Kidney (tissue), 14 donors: Measurements from ENCODE around the gene RTKN2. TPM values are rescaled to one million over a fixed set of nuclear protein-coding genes. Genes with fewer than 3 reads are reported as not detected.

Source experiments
- DNase-seq, 5 donors: peaks; one replicate each; pipeline ENCODE4 v3.0.0-alpha.2; 2013 to 2020
- FAIRE-seq: peaks from 2 replicates; lab custom pipeline; 2012; peaks lifted over from hg19 to GRCh38; lab: Jason Lieb, UNC
- H3K27ac ChIP-seq, 2 donors: one replicate each; pipeline ENCODE4 v1.7.0; 2013; ENCODE audit warnings: low read depth in 2 of 2, low read length in 2 of 2, inconsistent platforms in 1 of 2
- H3K27me3 ChIP-seq: one replicate; pipeline ENCODE4 v1.7.1; 2013; ENCODE audit warnings: low read length, inconsistent platforms; ENCODE audit not compliant: control insufficient read depth, insufficient read depth
- H3K36me3 ChIP-seq, 3 donors: one replicate each; pipeline versions ENCODE4 v1.7.0 to v1.7.1; 2013; ENCODE audit warnings: low read length in 3 of 3, control low read depth in 1 of 3, inconsistent platforms in 1 of 3; ENCODE audit not compliant: insufficient read depth in 3 of 3, control insufficient read depth in 2 of 3
- H3K4me1 ChIP-seq, 3 donors: one replicate each; pipeline versions ENCODE4 v1.7.0 to v1.7.1; 2013; ENCODE audit warnings: low read length in 3 of 3, inconsistent platforms in 1 of 3, low read depth in 1 of 3; ENCODE audit not compliant: control insufficient read depth in 2 of 3, insufficient read depth in 2 of 3
- H3K4me3 ChIP-seq, 3 donors: one replicate each; pipeline versions ENCODE4 v1.7.0 to v1.8.1; 2013; ENCODE audit warnings: low read length in 3 of 3, control low read depth in 1 of 3, inconsistent platforms in 1 of 3
- H3K9ac ChIP-seq, 3 donors: one replicate each; pipeline versions ENCODE4 v1.7.0 to v1.7.1; 2013; ENCODE audit warnings: low read length in 3 of 3, control low read depth in 1 of 3, inconsistent platforms in 1 of 3
- H3K9me3 ChIP-seq, 3 donors: one replicate each; pipeline versions ENCODE4 v1.7.0 to v1.7.1; 2013; ENCODE audit warnings: low read length in 3 of 3, control low read depth in 1 of 3, inconsistent platforms in 1 of 3; ENCODE audit not compliant: control insufficient read depth in 2 of 3, insufficient read depth in 1 of 3
- intact Hi-C: fragments of 100-400 bp; cut with DNase I; formaldehyde crosslinking; loops from one replicate; pipeline ENCODE4 v1.11.1; 2022
- polyA plus RNA-seq: library from polyadenylated mRNA; stranded (reverse); fragments of 350-450 nt; fragmentation: Illumina TruSeq; extraction: RNeasy Lipid Tissue Mini Kit (QIAGEN cat#74804); gene quantifications from one replicate; pipeline ENCODE4 v1.2.3, GENCODE V29; 2014; ENCODE audit warnings: low read depth, low replicate concordance; ENCODE audit not compliant: insufficient read depth
- total RNA-seq: library from RNA; stranded (reverse); fragmentation: NEBNext Ultra II Directional; extraction: Animal tissue kit (Norgen Biotek cat#: 25700); gene quantifications from one replicate; pipeline ENCODE4 v1.2.1, GENCODE V29; 2021
- TF ChIP-seq, protein P1 (sequence below): IDR thresholded peaks from 3 replicates; pipeline ENCODE4 v1.5.1; 2012; ENCODE audit warnings: mild to moderate bottlenecking, moderate library complexity, borderline replicate concordance; ENCODE audit not compliant: insufficient read depth; ENCODE audit errors: extremely low read depth
- donor health status: control.
- donor health status: control.
- donor health status: control.
- donor health status: control.
- donor health status: control.
- donor health status: DM: yes; HTN: yes; CAD: no.
- donor health status: Normal renal cell carcinoma (clear cell type).

The RTKN2 gene
- total and polyA plus RNA-seq, 2 donors from 2014 or later: 0.24 to 1.6 TPM

DNA sequence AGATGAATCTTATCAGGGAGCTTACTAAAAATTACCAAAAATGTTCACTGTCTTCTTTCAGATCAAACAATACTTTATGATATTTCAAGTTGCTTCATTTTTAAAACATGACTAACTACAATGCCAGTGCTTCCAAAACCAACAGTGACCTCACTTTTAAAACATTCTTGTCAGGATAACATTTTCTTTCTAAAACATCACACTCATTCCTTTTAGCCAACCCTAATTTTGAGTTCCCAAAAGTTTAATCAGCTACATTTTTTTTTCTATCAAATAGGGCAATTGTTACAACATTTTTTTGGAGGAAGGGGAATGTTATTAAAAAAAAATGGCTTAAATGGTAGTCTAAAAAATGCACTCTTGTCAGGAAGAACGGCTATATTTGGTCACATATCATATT lies 37.3 kb downstream of the RTKN2 start:
- H3K27me3 ChIP-seq: no peaks in the 10 kb centered on the region
- no peaks in the 10 kb centered on the region for H3K4me1 ChIP-seq
- TF ChIP-seq, protein P1, sequence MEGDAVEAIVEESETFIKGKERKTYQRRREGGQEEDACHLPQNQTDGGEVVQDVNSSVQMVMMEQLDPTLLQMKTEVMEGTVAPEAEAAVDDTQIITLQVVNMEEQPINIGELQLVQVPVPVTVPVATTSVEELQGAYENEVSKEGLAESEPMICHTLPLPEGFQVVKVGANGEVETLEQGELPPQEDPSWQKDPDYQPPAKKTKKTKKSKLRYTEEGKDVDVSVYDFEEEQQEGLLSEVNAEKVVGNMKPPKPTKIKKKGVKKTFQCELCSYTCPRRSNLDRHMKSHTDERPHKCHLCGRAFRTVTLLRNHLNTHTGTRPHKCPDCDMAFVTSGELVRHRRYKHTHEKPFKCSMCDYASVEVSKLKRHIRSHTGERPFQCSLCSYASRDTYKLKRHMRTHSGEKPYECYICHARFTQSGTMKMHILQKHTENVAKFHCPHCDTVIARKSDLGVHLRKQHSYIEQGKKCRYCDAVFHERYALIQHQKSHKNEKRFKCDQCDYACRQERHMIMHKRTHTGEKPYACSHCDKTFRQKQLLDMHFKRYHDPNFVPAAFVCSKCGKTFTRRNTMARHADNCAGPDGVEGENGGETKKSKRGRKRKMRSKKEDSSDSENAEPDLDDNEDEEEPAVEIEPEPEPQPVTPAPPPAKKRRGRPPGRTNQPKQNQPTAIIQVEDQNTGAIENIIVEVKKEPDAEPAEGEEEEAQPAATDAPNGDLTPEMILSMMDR: no peak
- FAIRE-seq (peak; percentile 85), DNase-seq (no peak)
- intact Hi-C loops: no loop called here
- H3K9me3 ChIP-seq: no peaks in the 10 kb centered on the region
- no peak overlapping the region for H3K4me3 ChIP-seq
- no peaks in the 10 kb centered on the region for H3K36me3 ChIP-seq
- no peak overlapping the region for H3K27ac ChIP-seq
- no peak overlapping the region for H3K9ac ChIP-seq

DNA sequence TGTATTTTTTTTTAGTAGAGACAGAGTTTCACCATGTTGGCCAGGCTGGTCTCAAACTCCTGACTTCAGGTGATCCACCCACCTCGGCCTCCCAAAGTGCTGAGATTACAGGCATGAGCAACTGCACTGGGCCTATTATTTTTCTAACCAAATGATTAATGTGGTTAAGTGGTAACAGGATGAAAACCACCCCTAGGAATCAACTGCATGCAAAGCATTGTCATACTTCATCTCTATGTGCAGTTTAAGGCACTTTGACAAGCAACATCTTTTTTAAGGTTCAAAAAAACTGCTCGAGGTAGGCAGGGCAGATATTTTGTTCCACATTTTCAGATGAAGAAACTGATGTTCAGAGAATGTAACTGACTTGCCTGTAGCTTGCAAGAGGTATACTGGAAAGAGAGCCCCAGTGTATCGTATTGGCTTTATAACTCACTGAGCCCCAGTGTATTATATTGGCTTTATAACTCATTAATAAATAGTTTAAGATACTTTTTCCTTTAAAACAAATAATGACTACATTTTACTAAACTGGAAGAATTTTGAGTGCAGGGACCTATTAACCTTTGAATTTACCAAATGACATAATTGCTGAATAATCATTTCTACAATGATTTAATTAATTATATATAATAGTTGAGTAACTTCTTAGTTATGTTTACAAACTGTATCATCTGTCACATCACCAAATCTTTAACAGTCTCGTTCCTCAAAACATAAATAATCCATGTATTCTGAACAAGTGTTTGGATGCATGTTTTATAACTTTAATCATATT lies 38.1 kb downstream of the RTKN2 start:
- no peak for DNase-seq
- FAIRE-seq: no peak
- intact Hi-C loops: no loop called here

DNA sequence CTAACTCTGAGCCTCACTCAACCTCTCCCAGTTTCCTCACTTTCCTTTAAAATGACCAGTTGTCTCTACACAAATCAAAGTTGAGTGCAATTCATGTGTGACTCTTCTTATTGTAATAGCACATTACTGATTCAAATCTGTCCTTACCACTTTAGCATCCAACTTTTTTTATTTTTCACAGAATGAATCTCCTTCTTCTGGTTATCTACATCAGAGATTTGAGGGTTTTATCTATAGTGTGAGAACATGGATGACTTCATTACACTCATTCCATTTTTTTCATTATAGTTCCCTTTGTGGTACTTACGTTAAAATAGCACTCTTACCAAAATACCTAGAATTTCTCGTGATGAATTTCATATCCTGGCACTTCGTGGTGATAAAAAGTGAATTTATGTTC lies 43.3 kb downstream of the RTKN2 start:
- no peaks in the 10 kb centered on the region for H3K27me3 ChIP-seq
- FAIRE-seq: no peak
- no peak for DNase-seq
- intact Hi-C loops: loop anchor here (10.0 kb wide), 1 partner anchor 191 kb away; no protein-coding TSS in a partner anchor
- no peaks in the 10 kb centered on the region for H3K4me1 ChIP-seq
- no peaks in the 10 kb centered on the region for H3K9me3 ChIP-seq
- TF ChIP-seq, protein P1: no peak
- H3K36me3 ChIP-seq: no peaks in the 10 kb centered on the region
- H3K27ac ChIP-seq: no peak overlapping the region
- H3K9ac ChIP-seq: no peak overlapping the region
- no peak overlapping the region for H3K4me3 ChIP-seq

More for the DNA sequence above, 38.1 kb downstream of the RTKN2 start:
- H3K27ac ChIP-seq: no peak overlapping the region
- TF ChIP-seq, protein P1: no peak
- H3K4me3 ChIP-seq: no peak overlapping the region
- no peaks in the 10 kb centered on the region for H3K27me3 ChIP-seq
- no peaks in the 10 kb centered on the region for H3K4me1 ChIP-seq
- no peaks in the 10 kb centered on the region for H3K9me3 ChIP-seq
- no peaks in the 10 kb centered on the region for H3K36me3 ChIP-seq
- H3K9ac ChIP-seq: no peak overlapping the region
